GM18517 (cell line): Measurements from ENCODE around the gene TOR4A.

Experiments used
- ATAC-seq: cut with Tn5 transposase; IDR thresholded peaks from one replicate; pipeline ENCODE4 v1.9.1; 2021; ENCODE audit warnings: mild to moderate bottlenecking, moderate library complexity; ENCODE audit not compliant: unreplicated experiment

TOR4A gene

DNA sequence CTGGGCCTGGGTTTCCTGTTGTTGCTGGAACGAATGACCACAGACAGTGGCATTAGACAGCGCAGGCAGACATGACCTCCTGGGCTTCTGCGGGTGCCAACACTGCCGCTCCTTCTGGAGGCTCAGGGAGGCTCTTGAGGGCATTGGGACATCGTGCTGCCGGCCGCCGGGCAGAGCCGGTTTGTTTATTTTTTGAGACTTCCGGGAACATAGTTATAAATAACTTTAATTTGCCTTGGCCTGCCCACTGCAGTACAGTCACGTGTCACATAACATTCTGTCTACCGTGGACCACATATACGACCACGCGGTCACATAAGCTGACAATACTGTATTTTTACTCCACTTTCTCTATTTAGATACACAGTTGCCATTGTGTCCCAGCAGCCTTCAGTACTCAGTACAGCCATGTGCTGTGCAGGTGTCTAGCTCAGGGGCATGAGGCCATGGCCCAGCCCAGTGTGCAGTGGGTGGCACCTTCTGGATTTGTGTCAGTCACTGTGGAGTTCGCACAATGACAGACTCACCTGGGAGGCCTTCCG lies 8.2 kb upstream of the TOR4A start:
- ATAC-seq = peak; percentile 50

DNA sequence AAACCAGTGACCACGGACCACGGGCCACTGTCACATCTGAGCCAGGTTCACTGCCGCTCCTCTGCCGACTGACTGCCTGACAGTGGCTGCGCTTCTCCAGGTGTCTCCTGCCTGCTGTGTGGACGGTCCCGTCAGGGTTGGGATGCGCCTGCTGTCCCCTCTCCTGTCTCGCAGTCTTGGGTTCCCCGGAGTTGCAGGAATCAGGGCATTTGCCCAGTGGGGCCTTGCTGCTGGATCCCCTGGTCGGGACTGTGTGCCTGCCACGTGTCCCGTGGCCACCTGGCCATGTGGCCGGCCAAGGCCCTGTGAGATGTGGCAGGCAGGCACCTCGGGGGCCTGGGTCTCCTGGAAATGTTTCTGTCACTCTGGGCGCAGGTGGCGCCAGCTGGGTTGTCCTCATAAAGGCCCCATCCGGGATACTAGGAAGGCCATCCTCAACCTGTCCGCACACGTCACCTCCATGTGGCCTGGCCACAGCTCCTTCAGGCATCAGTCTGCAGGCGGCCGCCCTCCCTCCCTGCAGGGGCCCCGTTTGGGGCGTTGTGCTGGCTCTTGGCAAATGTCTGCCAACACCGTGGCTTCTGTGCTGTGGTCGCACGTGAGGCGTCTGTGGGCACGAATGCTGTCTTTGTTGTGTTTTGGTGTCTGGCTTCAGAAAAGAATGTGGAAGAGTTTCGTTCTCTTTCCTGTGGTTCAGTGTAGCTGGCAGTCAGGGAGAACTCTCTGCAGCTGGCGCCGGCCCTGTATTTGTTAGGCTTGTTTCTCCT lies 6.4 kb upstream of the TOR4A start:
- ATAC-seq = no peak

DNA sequence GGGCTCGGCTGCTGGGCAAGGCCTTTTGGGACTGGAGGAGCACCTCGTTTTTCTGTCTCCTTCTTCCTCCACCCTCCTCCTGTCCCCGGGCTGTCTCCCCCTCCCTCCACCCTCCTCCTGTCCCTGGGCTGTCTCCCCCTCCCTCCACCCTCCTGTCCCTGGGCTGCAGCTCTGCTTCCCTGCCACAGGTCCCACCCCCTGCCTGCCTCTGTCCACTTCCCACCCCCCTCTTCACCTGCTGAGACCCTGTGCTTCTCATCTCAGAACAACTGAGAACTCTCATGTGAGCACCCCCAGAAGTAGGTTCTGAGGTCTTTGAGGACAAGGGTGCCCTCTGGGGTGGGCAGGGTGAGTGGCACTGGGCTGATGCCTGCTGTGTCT lies 5.8 kb upstream of the TOR4A start:
- ATAC-seq = no peak

- no peak for ATAC-seq
These were observed 5.1 kb upstream of the TOR4A start for GRCh38 chr9:137272241-137273094.

- ATAC-seq = no peak
These were observed 4.4 kb upstream of the TOR4A start for GRCh38 chr9:137273095-137273490.

DNA sequence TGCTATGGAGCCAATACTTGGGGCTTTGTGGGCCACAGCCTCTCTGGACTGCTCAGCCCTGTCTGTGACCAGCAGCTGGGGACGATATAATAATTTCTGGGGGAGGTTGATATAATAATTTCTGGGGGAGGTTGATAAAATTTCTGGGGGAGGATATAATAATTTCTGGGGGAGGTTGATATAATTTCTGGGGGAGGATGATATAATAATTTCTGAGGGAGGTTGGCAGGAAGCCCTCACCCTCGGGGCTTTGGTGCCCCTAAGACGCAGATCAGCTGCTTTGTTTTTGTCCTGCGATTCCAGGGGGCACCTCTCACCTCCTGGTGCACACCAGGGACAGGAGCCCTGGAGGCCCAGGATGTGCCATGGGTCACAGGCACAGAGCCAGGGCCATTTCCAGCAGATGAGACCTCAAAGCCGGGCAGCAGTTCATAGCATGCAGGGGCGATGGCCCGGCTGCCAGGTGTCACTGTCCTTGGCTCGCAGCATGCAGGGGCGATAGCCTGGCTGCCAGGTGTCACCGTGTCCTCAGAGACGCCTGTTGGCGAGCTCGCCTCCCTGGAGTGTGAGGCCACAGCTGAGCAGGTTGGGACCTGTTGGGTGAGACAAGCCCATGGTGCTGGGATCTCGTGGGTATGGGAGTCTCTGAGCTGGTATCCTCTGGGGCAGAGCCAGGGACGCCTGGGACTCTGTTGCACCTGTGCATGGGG lies 3.8 kb upstream of the TOR4A start:
- no peak for ATAC-seq

GRCh38 chr9:137275203-137275587 lies 2.3 kb upstream of the TOR4A start:
- ATAC-seq = no peak

- no peak for ATAC-seq
These were observed 1.7 kb upstream of the TOR4A start for GRCh38 chr9:137275588-137276472.

GRCh38 chr9:137276473-137277328 lies 825 bp upstream of the TOR4A start:
- no peak for ATAC-seq

- no peak for ATAC-seq
These were observed 655 bp downstream of the TOR4A start for GRCh38 chr9:137278061-137278701.

- ATAC-seq = no peak
These were observed 1.5 kb downstream of the TOR4A start for GRCh38 chr9:137278721-137279711.

DNA sequence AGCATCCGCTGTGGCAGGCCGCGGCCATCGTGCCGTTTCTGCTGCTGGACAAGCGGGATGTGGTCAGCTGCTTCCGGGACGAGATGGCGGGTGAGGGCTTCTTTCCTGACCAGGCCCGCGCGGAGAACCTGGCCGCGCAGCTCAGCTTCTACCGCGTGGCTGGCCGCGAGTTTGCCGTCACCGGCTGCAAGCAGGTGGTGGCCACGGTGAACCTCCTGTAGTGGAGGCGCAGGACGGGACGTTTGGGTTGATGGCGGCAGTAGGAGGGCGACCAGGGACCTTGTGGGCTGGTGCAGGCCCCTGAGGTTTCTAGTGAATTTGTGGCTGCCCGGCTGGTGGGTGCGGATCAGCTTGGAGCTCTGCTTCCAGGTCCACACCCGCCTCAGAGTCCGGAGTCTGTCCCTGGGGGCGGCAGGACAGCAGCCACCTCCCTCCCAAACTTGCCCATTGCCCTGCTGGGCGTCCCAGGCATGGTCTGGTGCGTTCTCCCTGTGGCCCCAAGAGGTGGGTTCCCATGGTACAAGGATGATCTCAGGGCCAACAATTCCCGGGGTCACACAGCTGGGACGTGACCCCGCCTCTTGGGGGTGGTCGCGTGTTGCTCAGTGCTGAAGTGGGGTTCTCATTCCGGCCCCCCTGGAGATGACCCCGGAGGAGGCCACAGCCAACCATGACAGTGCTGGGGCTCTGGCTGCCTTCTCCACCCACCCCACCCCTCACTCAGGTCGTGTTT lies 2.4 kb downstream of the TOR4A start:
- no peak for ATAC-seq

DNA sequence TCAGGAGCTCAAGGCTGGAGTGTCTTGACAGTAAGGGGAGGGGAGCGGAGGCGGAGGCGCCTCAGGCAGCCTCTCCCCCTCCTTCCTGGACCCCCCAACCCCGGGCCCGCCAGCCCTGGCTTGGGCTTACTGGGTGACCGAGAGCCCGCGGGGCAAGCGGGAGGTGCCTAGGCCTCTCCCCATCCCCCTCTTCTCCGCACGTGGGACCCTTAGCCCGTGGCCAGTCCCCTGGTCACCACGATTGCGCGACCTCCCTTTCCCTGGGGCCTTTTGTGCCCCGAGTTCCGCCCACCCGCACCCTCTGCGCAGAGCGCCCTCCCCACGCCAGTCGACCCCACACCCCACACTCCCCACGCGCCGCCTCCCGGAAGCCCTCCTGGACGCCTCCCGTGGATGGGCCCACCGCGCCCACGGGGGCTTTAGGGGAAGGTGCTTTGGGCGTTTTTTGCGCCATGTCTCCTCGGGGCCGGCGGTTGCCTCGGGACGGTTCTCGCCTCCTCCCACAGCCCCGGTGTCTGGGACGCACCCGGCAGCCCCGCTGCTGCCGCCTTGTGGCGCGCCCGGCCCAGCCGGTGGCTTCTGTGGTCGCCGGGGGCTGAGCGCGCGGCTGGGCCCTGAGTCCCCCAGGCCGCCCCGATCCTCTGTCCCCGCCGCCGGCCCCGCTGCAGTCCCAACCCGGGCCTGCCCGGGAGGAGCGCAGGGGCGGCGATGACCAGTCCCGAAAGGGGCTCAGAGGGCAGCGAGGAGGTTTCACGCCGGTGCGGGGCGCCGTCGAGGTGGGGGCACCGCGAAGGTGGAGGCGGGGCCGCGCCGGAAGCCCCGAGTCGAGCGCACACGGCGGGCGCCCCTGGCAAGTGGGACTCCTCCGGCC lies 3.2 kb downstream of the TOR4A start:
- no peak for ATAC-seq

DNA sequence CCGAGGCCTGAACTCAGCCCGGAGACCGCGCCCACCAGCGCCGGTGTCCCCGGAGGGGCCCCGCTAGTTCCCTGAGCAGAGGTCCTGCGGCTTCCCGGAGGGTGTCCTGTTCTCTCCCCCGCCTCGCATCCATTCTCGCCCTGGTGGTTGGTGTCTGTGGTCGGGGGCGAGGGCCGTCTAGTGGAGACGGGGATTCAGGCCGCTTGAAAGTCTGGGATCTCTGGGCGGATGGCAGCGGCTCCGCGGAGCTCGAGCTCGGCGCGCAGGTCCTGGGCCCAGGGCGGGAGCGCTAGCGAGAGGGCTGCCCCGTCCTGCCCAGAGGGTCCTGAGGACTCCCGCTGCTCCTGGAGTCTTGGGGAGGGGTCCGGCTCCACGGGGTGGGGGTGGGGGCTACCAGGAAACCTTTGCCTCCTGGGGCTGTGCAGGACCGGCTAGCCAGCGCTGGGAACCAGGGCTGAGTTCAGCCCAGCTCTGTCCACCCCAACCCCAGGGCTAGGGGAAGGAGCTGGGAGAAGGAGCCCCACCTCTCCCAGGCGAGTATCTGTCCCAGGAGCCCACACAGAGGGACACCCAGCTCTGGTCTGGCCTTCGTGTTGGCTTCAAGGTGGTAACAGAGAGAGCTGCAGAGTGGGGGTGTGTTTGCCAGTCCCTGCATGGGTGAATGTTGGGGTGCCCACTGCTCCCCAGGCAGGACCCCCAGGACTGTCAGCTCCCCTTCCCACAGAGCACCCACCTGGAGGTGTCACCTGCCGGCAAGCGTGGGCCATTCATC lies 4.0 kb downstream of the TOR4A start:
- no peak for ATAC-seq

GRCh38 chr9:137286975-137287383 lies 9.5 kb downstream of the TOR4A start:
- ATAC-seq = no peak
